GM10266 (cell line): ENCODE measurements around the gene GYS2.
"Not testable (repeated sequence)": the region's sequence is repeated elsewhere in the genome, so short reads cannot be mapped to it uniquely, and the experiment has no call there.

ENCODE experiments used
- DNase-seq: peaks from one replicate; pipeline ENCODE4 v3.0.0; 2012; ENCODE audit errors: extremely low spot score
- TF ChIP-seq, protein P1 (sequence below): IDR thresholded peaks from 2 replicates; pipeline ENCODE4 v1.5.1; 2012; ENCODE audit warnings: mild to moderate bottlenecking, low read depth; ENCODE audit not compliant: control insufficient read depth, insufficient read depth; ENCODE audit errors: missing control alignments

The GYS2 gene

DNA sequence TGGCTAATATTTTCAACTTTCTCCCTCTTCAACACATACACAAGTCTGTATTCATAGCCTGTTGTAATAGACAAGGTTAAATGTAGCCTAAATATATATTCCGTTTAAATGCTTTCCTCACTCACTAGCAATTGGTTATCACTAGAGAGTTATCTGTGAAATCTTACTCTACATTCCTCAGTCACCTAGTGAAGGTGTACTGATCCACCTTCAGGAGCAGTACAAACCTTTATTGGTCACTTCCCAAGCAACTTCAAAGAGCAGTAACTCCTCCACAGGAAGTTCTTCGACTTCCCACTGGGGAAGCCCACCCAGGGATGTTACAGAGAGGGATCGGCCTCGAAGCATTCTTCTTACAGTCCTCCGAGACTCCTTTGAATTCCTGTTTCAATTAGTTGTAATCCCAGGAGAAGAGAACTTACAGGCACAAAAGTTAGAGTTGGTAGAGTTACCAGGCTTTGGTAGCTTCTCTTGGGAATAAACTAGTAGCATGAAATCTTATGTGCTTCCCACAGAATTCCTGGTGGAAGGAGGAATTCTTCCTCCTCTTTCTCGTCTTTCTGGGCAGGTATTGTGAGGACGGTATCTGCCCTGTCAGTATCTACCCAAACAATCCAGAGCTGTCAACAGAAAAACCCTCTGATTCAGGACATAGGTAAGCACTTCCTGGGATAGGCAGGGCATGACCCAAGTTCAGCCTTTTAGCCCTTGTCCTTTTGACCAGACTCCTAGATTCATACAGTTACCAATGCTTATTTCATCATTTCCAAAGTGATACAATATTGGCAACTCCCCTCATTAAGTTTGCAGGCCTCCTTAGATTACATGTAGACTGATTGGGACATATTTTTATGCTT is at the start of gene GYS2:
GYS2 (minus strand) TSS at position 603 of the 857 bp plus-strand sequence; CDS start at position 348, 255 bp downstream.
- DNase-seq, result no peak
- TF ChIP-seq, protein P1, sequence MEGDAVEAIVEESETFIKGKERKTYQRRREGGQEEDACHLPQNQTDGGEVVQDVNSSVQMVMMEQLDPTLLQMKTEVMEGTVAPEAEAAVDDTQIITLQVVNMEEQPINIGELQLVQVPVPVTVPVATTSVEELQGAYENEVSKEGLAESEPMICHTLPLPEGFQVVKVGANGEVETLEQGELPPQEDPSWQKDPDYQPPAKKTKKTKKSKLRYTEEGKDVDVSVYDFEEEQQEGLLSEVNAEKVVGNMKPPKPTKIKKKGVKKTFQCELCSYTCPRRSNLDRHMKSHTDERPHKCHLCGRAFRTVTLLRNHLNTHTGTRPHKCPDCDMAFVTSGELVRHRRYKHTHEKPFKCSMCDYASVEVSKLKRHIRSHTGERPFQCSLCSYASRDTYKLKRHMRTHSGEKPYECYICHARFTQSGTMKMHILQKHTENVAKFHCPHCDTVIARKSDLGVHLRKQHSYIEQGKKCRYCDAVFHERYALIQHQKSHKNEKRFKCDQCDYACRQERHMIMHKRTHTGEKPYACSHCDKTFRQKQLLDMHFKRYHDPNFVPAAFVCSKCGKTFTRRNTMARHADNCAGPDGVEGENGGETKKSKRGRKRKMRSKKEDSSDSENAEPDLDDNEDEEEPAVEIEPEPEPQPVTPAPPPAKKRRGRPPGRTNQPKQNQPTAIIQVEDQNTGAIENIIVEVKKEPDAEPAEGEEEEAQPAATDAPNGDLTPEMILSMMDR, result no peak

DNA sequence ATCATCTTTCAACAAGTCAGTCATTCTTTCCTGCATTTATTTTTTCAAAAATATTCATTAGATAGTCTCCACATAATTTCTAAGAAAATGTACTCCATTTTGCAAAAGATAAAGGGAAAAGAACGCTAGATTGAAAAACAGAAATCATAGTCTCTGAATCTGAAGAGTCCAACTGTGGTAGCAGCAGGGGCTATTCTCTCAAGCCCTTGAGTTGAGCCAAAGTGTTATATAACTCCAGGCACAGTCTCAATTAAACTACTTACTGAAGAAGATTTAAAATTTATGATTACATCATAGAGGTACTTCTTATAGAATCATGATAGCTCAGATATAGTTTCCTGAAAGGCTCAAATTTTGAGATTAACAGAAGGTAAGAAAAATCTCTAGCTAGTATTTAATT is 47.2 kb upstream of the GYS2 start:
- TF ChIP-seq, protein P1, result no peak
- no peak for DNase-seq

DNA sequence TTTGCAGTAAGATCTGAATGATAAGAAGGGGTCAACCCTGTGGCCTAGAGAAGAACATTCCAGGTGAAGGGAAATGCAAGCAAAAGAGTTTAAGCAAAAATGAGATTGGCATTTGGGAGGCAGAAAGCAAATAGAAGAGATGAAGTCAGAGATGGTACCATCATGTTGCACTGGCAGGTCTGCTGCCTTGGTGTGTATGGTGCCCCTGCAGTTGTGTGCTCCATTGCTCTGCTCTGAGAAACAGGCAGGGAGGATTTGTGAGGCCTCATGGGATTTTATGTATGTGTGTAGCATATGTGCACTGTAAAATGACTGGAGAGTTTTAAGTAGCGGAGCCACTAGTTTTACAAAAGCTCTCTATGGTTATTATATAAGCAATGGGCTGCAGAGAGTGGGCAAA is 46.4 kb upstream of the GYS2 start:
- TF ChIP-seq, protein P1, result no peak
- no peak for DNase-seq

DNA sequence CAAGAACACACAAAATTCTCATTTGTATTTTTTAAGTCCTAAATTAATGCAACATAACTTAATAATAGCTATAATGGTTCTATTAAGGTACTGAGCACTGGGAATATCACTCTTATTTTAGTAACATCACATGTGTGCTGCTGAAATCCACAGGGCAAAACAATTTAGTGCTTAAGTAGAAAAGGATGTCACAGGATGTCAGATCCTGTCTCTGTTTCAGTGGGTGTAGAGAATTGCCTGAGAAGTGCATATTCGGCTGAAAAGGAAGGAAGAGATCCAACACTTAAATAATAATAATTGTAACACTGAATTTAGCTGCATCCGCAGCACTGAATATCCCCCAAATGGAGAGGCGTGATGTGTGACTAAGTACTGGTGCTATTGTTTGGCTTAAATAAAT is 44.4 kb upstream of the GYS2 start:
- TF ChIP-seq, protein P1, result no peak
- no peak for DNase-seq

DNA sequence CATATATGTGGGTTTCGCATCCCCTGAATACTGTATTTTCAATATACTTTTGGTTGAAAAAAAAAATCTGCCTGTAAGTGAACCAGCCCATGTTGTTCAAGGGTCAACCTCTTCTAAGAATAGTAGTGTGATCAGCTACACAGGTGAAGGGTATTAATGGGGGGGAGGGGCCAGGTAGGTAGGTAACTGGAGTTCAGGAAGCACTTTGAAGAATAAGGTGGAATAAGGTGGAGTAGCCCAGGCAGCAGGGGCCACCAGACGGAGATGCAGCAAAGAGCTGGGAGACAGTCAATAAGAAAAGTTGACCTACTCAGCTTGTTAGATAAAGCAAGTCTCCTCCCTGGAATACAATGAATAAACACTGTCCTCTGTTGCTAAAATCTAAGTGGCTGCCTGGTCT is 43.7 kb upstream of the GYS2 start:
- no peak for DNase-seq
- TF ChIP-seq, protein P1, result no peak

DNA sequence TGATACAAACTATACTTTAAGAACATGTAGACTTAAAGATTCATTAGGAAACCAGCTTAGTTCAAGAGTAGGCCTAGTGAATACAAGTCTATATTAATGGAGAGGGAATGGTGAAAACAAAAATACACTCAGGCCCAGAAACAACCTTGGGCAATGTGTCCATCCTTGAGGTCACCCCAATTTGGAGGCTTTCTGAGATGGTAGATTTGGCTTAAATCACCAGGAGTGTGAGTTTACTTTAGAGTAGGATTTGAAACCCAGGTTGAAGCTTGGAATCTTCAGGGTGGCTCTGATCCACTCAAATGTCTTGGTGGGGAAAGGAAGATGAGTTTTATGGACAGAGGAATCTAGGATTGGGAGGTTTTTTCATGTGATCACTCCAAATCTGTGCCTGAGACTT is 42.5 kb upstream of the GYS2 start:
- DNase-seq, result no peak
- TF ChIP-seq, protein P1, result no peak

DNA sequence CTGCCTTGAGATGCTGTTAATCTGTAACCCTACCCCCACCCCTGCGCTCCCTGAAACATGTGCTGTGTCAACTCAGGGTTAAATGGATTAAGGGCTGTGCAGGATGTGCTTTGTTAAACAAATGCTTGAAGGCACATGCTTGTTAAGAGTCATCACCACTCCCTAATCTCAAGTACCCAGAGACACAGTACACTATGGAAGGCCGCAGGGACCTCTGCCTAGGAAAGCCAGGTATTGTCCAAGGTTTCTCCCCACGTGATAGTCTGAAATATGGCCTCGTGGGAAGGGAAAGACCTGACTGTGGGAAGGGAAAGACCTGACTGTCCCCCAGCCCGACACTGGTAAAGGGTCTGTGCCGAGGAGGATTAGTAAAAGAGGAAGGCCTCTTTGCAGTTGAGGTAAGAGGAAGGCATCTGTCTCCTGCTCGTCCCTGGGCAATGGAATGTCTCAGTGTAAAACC is 40.4 kb upstream of the GYS2 start:
- DNase-seq, result not testable (repeated sequence)

DNA sequence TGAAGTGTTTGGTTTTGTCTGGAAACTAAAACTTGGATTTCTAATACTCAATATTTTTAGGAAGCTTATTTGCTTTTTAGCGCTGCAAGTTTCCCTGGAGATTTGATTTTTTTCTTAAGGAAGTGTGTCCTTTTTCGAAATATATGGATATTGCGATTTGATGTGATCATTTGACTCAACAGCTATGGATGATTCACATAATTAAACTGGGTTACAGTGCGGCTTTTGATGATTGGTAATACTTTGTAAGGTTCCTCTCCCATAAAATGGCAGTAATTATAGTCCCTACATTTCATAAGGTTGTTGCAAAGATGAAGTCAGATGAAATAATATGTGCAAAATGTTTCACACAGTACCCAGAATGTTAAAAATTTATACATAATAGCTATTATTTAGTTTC is 39.9 kb upstream of the GYS2 start:
- no peak for DNase-seq
- TF ChIP-seq, protein P1, result no peak
